K562 (cell line): Measurements from ENCODE around the gene ZNF236. TPM values are rescaled to one million over a fixed set of nuclear protein-coding genes. Genes with fewer than 3 reads are reported as not detected.

Experiments used
- ATAC-seq: fragments of 200-7000 bp; cut with Tn5 transposase; 3 replicates; pipeline ENCODE4 v1.9.1; 2020; ENCODE audit warnings: moderate library complexity
- BruUV-seq: library from RNA; stranded (reverse); fragments of 400-500 nt; replicated peaks from 2 replicates; lab custom pipeline; 2021; lab: Mats Ljungman, UMichigan
- CTCF ChIA-PET: fragments of 300-600 bp; formaldehyde crosslinking; extraction: SDS; loops from one replicate; lab custom pipeline; 2021; ENCODE audit warnings: low intra/inter-chr PET ratio; lab: Yijun Ruan, JAX
- POLR2A ChIA-PET: fragments of 300-600, 350-650 bp; sonication (Branson Sonifier 250); formaldehyde crosslinking; extraction: SDS; loops from one replicate; lab custom pipeline; 2021; ENCODE audit warnings: antibody characterized with exemption, inconsistent platforms; lab: Yijun Ruan, JAX
- DNase-seq, 4 experiments: peaks; one replicate each; pipeline versions ENCODE4 v3.0.0 to v3.0.0-alpha.2; 2011 to 2018; ENCODE audit warnings: low spot score in 3 of 4, mixed read lengths in 3 of 4; ENCODE audit errors: extremely low read depth in 1 of 4
- FAIRE-seq: peaks from 2 replicates; lab custom pipeline; 2011; peaks lifted over from hg19 to GRCh38; lab: Jason Lieb, UNC
- H2AFZ ChIP-seq: 2 replicates; pipeline ENCODE4 v1.6.0; 2011; ENCODE audit warnings: low read depth, low read length, control low read depth, inconsistent platforms
- H3K27ac ChIP-seq: fragments of 200-600 bp; 3 replicates; pipeline ENCODE4 v1.8.0; 2011; ENCODE audit warnings: low read depth, mild to moderate bottlenecking, control low read depth, inconsistent platforms, low read length, moderate library complexity, mixed read lengths; ENCODE audit errors: extremely low read depth
- H3K27me3 ChIP-seq, 2 experiments: fragments of 300-600 bp in 1 of 2; 2 replicates in 1 of 2; 3 replicates in 1 of 2; pipeline versions ENCODE4 v1.6.0 to v1.8.0; 2011; ENCODE audit warnings: inconsistent platforms in 2 of 2, low read length in 2 of 2, mild to moderate bottlenecking in 1 of 2, mixed read lengths in 1 of 2, moderate library complexity in 1 of 2; ENCODE audit not compliant: control insufficient read depth in 2 of 2, insufficient read depth in 2 of 2
- H3K36me3 ChIP-seq: fragments of 300-600 bp; 3 replicates; pipeline ENCODE4 v1.8.0; 2011; ENCODE audit warnings: mild to moderate bottlenecking, low read length, inconsistent platforms; ENCODE audit not compliant: control insufficient read depth, insufficient read depth
- H3K4me1 ChIP-seq, 2 experiments: fragments of 200-600 bp in 1 of 2; replicated peaks in 1 of 2; 2 replicates in 1 of 2; 3 replicates in 1 of 2; pipeline versions ENCODE4 v1.5.1 to v1.8.0; 2011; ENCODE audit warnings: inconsistent platforms in 2 of 2, low read length in 2 of 2, mild to moderate bottlenecking in 1 of 2, mixed read lengths in 1 of 2, moderate library complexity in 1 of 2; ENCODE audit not compliant: control insufficient read depth in 2 of 2, insufficient read depth in 2 of 2
- H3K4me2 ChIP-seq: 2 replicates; pipeline ENCODE4 v1.6.1; 2011; ENCODE audit warnings: low read length, control low read depth, inconsistent platforms, mixed read lengths; ENCODE audit not compliant: insufficient read depth
- H3K4me3 ChIP-seq: fragments of 200-600 bp; sonication (generic), shearing (Covaris generic); 2 replicates; pipeline ENCODE4 v1.5.1; 2016; ENCODE audit warnings: control low read depth, inconsistent platforms
- H3K79me2 ChIP-seq: fragments of 200-600 bp; 3 replicates; pipeline ENCODE4 v1.8.0; 2011; ENCODE audit warnings: low read length, inconsistent platforms; ENCODE audit not compliant: control insufficient read depth, insufficient read depth
- H3K9ac ChIP-seq, 2 experiments: 2 replicates each; pipeline versions ENCODE4 v1.6.0 to v1.6.1; 2011; ENCODE audit warnings: low read depth in 2 of 2, low read length in 2 of 2, control low read depth in 1 of 2, inconsistent platforms in 1 of 2, mild to moderate bottlenecking in 1 of 2, mixed read lengths in 1 of 2; ENCODE audit not compliant: insufficient read depth in 1 of 2
- H3K9me1 ChIP-seq: one replicate; pipeline ENCODE4 v1.6.0; 2011; ENCODE audit warnings: inconsistent platforms, mild to moderate bottlenecking, low read length, moderate library complexity; ENCODE audit not compliant: control insufficient read depth, insufficient read depth
- H3K9me3 ChIP-seq: replicated peaks from 2 replicates; pipeline ENCODE4 v1.5.1; 2011; ENCODE audit warnings: low read depth, low read length, inconsistent platforms; ENCODE audit not compliant: control insufficient read depth, insufficient read depth
- H4K20me1 ChIP-seq: replicated peaks from 2 replicates; pipeline ENCODE4 v1.6.1; 2011; ENCODE audit warnings: low read length, inconsistent platforms, mixed read lengths; ENCODE audit not compliant: control insufficient read depth, insufficient read depth
- ATF4 ChIP-seq: fragments of 450-650 bp; formaldehyde crosslinking; IDR thresholded peaks from 2 replicates; pipeline ENCODE4 v1.4.0; 2022; ENCODE audit warnings: mild to moderate bottlenecking, moderate library complexity
- BDP1 ChIP-seq: IDR thresholded peaks from 3 replicates; pipeline ENCODE4 v1.6.1; 2011; ENCODE audit not compliant: insufficient read length, insufficient read depth
- NCOR1 ChIP-seq: fragments of 450-650 bp; IDR thresholded peaks from 2 replicates; pipeline ENCODE4 v1.6.1; 2016; ENCODE audit warnings: mild to moderate bottlenecking, moderate library complexity
- SMARCA4 ChIP-seq: fragments of 450-650 bp; IDR thresholded peaks from 2 replicates; pipeline ENCODE4 v1.6.1; 2016
- THRB ChIP-seq: fragments of 450-650 bp; formaldehyde crosslinking; conservative IDR thresholded peaks from 2 replicates; pipeline ENCODE4 v1.4.0; 2022; ENCODE audit warnings: mild to moderate bottlenecking, missing genetic modification characterization
- WGBS: fragments of 100-300 bp; shearing (Covaris generic); methylation state at CpG from one replicate; pipeline ENCODE4 v1.1.6; 2016; ENCODE audit warnings: low coverage, mixed read lengths; ENCODE audit not compliant: insufficient coverage; ENCODE audit errors: missing lambda C conversion rate; 5-methylcytosine and 5-hydroxymethylcytosine counted together
- in situ Hi-C: fragments of 300-500 bp; cut with MboI; formaldehyde crosslinking; loops from 4 replicates; pipeline ENCODE4 v1.15.0; 2018; ENCODE audit warnings: inconsistent platforms, mixed read lengths
- intact Hi-C: fragments of 100-400 bp; cut with micrococcal nuclease; formaldehyde crosslinking; loops from 2 replicates; pipeline ENCODE4 v1.14.2; 2022
- polyA plus RNA-seq, 8 experiments: library from polyadenylated mRNA; depleted of rRNA in 4 of 8; stranded (reverse) in 5 of 8; unstranded in 3 of 8; fragments of >200 nt; fragmentation: Nextera tagmentation in 2 of 8; fragmentation: Illumina TruSeq in 1 of 8; extraction: Ambion mirVana in 2 of 8; extraction: Trizol in 1 of 8; gene quantifications; 2 replicates each; pipeline versions ENCODE4 v1.2.1 to v1.2.3, GENCODE V29; 2011 to 2014; ENCODE audit warnings: inconsistent platforms in 1 of 8, missing spikeins in 1 of 8
- total RNA-seq, 7 experiments: library from RNA; depleted of rRNA in 6 of 7; stranded (reverse); fragments of >200 nt in 6 of 7; fragmentation: Illumina TruSeq in 2 of 7; extraction: Trizol in 2 of 7; gene quantifications; 2 replicates each; pipeline versions ENCODE4 v1.2.1 to v1.2.3, GENCODE V29; 2011 to 2021; ENCODE audit warnings: low replicate concordance in 1 of 7

Gene ZNF236
- total and polyA plus RNA-seq, 9 of the 15 experiments (the other 6 are each of a cell fraction or from before 2014, with no cell fraction given): 0.35 to 8.7 (median 3.4) TPM

- intact Hi-C loops: no loop called here
- ChIA-PET CTCF (no interaction called here), POLR2A (no interaction called here)
- H3K9me3 ChIP-seq: no peaks in the 10 kb centered on the region
- no peak for ATAC-seq
- 81% methylated on average over 4 of the region's 4 CpGs for WGBS
- no peaks in the 10 kb centered on the region; the same call in 2 of the 3 replicates for H3K36me3 ChIP-seq
- H2AFZ ChIP-seq: no peak overlapping the region
- H3K4me3 ChIP-seq: no peak overlapping the region
- no peak overlapping the region for H3K27ac ChIP-seq
- H3K4me2 ChIP-seq: no peak overlapping the region
- no TSS peak for BruUV-seq
- TF ChIP-seq SMARCA4 (no peak), NCOR1 (no peak), ATF4 (CRISPR knock-in tag) (no peak), THRB (CRISPR knock-in tag) (no peak), BDP1 (no peak)
- no peak overlapping the region for H3K9ac ChIP-seq
- H4K20me1 ChIP-seq: no peaks in the 10 kb centered on the region; the same call in 1 of the 2 replicates
- H3K79me2 ChIP-seq: no peaks in the 10 kb centered on the region
- DNase-seq: no peak
- H3K9me1 ChIP-seq: no peaks in the 10 kb centered on the region
- no peaks in the 10 kb centered on the region for H3K27me3 ChIP-seq
- in situ Hi-C loops: no loop called here
- FAIRE-seq: no peak
- no peaks in the 10 kb centered on the region for H3K4me1 ChIP-seq
Measured at GRCh38 chr18:76857476-76857875, 35.1 kb downstream of the ZNF236 start.
